ENCODE measurements around the gene OR56A5. TPM values are rescaled to one million over a fixed set of nuclear protein-coding genes. Genes with fewer than 3 reads are reported as not detected.

The OR56A5 gene
- total RNA-seq, 4 donors from 2014 or later, result not detected

DNA sequence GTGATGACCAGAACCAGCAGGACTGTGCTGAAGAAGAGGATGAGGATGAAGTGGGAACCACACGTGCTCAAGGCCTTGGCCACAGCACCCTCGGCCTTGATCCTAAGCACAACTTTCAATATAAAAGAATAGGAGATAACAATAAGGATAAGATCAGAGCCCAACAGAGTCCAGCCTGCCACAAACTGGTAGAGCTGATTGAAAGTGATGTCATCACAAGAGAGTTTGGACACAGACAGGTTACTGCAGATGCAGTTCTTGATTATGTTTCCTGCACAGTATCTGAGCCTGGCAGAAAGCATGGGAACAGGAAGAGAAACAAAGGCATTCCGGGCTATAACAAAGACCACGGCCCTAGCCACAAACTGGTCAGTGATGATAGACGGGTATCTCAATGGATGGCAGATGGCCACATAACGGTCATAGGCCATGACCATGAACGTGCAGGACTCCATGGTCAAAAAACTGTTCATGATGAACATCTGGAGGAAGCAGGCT is 34.0 kb upstream of the OR56A5 start:
- Histone ChIP-seq H3K9me3 (no peaks in the 10 kb centered on the region), H3K27ac (no peak overlapping the region), H3K4me1 (no peaks in the 10 kb centered on the region), H3K27me3 (no peaks in the 10 kb centered on the region), H3K36me3 (no peaks in the 10 kb centered on the region), H3K4me3 (no peak overlapping the region)
- no peak for TF ChIP-seq EP300 (IDR thresholded peaks at IDR 0.05)
- no peak for TF ChIP-seq POLR2AphosphoS5 (IDR thresholded peaks at IDR 0.05)
- TF ChIP-seq POLR2A (IDR thresholded peaks at IDR 0.05), result no peak
- 76% methylated on average over 7 of the region's 7 CpGs for WGBS
- no peak for DNase-seq (ENCODE audit: low spot score in 2 of 2)

DNA sequence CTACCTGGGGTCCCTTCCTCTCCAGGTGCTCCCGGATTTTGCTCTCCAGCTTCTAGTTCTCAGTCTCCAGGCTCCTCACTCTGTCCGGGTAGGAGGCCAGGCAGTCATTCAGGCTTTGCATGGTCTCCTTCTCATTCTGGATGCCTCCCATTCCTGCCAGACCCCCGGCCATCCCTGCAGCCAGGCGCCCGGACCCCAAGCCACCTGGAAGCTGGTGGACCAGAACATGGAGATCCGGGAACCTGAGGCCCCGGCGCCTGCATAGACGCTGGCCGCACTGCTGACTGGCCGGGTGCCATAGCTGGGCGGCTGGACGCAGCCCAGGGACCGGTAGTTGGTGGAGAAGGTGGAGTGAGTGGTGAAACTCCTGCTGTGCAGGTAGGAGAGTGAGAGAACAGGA is 26.5 kb upstream of the OR56A5 start:
- no peaks in the 10 kb centered on the region for H3K4me1 ChIP-seq
- no peak overlapping the region for H3K27ac ChIP-seq
- TF ChIP-seq, protein P1, sequence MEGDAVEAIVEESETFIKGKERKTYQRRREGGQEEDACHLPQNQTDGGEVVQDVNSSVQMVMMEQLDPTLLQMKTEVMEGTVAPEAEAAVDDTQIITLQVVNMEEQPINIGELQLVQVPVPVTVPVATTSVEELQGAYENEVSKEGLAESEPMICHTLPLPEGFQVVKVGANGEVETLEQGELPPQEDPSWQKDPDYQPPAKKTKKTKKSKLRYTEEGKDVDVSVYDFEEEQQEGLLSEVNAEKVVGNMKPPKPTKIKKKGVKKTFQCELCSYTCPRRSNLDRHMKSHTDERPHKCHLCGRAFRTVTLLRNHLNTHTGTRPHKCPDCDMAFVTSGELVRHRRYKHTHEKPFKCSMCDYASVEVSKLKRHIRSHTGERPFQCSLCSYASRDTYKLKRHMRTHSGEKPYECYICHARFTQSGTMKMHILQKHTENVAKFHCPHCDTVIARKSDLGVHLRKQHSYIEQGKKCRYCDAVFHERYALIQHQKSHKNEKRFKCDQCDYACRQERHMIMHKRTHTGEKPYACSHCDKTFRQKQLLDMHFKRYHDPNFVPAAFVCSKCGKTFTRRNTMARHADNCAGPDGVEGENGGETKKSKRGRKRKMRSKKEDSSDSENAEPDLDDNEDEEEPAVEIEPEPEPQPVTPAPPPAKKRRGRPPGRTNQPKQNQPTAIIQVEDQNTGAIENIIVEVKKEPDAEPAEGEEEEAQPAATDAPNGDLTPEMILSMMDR (IDR thresholded peaks at IDR 0.05), result no peak
- TF ChIP-seq EP300 (IDR thresholded peaks at IDR 0.05) (no peak), POLR2A (IDR thresholded peaks at IDR 0.05) (no peak), POLR2AphosphoS5 (IDR thresholded peaks at IDR 0.05) (no peak)
- H3K27me3 ChIP-seq, result no peaks in the 10 kb centered on the region
- DNase-seq (ENCODE audit: low spot score in 2 of 2), result no peak
- no peaks in the 10 kb centered on the region for H3K36me3 ChIP-seq
- no peaks in the 10 kb centered on the region for H3K9me3 ChIP-seq
- no peak overlapping the region for H3K4me3 ChIP-seq
- 87% methylated on average over 14 of the region's 14 CpGs for WGBS

- Histone ChIP-seq H3K27me3 (no peaks in the 10 kb centered on the region), H3K27ac (no peak overlapping the region), H3K36me3 (no peaks in the 10 kb centered on the region), H3K4me3 (no peak overlapping the region), H3K4me1 (no peaks in the 10 kb centered on the region), H3K9me3 (no peaks in the 10 kb centered on the region)
- DNase-seq (ENCODE audit: low spot score in 2 of 2), result no peak
- TF ChIP-seq, protein P1 (IDR thresholded peaks at IDR 0.05), result peak in 1 of 2 donors; percentile 30
- TF ChIP-seq POLR2A (IDR thresholded peaks at IDR 0.05), result no peak
- TF ChIP-seq POLR2AphosphoS5 (IDR thresholded peaks at IDR 0.05), result no peak
- WGBS, result 54% methylated on average over 3 of the region's 3 CpGs
Observed at GRCh38 chr11:5992604-5993251, 24.4 kb upstream of the OR56A5 start.

DNA sequence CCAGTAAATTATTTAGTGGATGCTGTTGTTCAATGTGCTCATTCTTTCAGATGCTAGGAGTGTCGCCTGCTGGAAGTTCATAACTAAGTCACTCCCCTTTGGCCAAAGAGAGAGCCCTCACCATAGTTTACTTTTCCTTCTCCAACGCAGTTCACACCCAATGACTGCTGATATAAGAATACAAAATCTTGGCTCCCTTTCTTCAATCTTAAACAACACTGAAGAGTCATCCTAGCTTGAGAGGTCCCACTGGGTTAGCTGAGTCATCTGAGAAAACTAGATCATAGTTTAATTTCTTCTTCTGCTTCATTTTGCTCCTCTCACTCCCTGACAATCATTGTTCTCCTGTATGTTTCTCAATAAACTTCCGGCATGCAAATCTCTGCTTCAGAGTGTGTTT is 23.9 kb upstream of the OR56A5 start:
- DNase-seq (ENCODE audit: low spot score in 2 of 2), result no peak
- 72% methylated on average over 3 of the region's 3 CpGs for WGBS
- H3K27me3 ChIP-seq, result no peaks in the 10 kb centered on the region
- no peaks in the 10 kb centered on the region for H3K36me3 ChIP-seq
- no peaks in the 10 kb centered on the region for H3K9me3 ChIP-seq
- H3K27ac ChIP-seq, result no peak overlapping the region
- no peaks in the 10 kb centered on the region for H3K4me1 ChIP-seq
- no peak for TF ChIP-seq EP300 (IDR thresholded peaks at IDR 0.05)
- TF ChIP-seq POLR2A (IDR thresholded peaks at IDR 0.05), result no peak
- TF ChIP-seq, protein P1 (IDR thresholded peaks at IDR 0.05), result no peak
- TF ChIP-seq POLR2AphosphoS5 (IDR thresholded peaks at IDR 0.05), result no peak
- H3K4me3 ChIP-seq, result no peak overlapping the region

- DNase-seq (ENCODE audit: low spot score in 2 of 2), result no peak
- Histone ChIP-seq H3K4me1 (no peaks in the 10 kb centered on the region), H3K27ac (no peak overlapping the region), H3K4me3 (no peak overlapping the region), H3K9me3 (no peaks in the 10 kb centered on the region), H3K27me3 (no peaks in the 10 kb centered on the region), H3K36me3 (no peaks in the 10 kb centered on the region)
- WGBS, result 87% methylated on average over 4 of the region's 4 CpGs
- no peak for TF ChIP-seq POLR2A (IDR thresholded peaks at IDR 0.05)
- TF ChIP-seq POLR2AphosphoS5 (IDR thresholded peaks at IDR 0.05), result no peak
- TF ChIP-seq, protein P1 (IDR thresholded peaks at IDR 0.05), result no peak
- TF ChIP-seq EP300 (IDR thresholded peaks at IDR 0.05), result no peak
Observed at GRCh38 chr11:5989203-5989602, 20.9 kb upstream of the OR56A5 start.
